IMR-90 (cell line): ENCODE measurements around the gene AFDN. TPM values are rescaled to one million over a fixed set of nuclear protein-coding genes. Genes with fewer than 3 reads are reported as not detected.

Source experiments
- ATAC-seq: fragments of 200-7000 bp; cut with Tn5 transposase; 2 replicates; pipeline ENCODE4 v1.9.1; 2020; ENCODE audit warnings: low read depth, mild to moderate bottlenecking, moderate library complexity
- BruUV-seq: library from RNA; stranded (reverse); fragments of 400-500 nt; replicated peaks from 2 replicates; lab custom pipeline; 2021; lab: Mats Ljungman, UMichigan
- CTCF ChIA-PET: fragments of 300-600 bp; formaldehyde crosslinking; extraction: SDS; loops from one replicate; lab custom pipeline; 2021; ENCODE audit warnings: antibody characterized with exemption; lab: Yijun Ruan, JAX
- POLR2A ChIA-PET: fragments of 300-600 bp; sonication (Branson Sonifier 250); formaldehyde crosslinking; loops from one replicate; lab custom pipeline; 2022; ENCODE audit warnings: antibody characterized with exemption; ENCODE audit not compliant: unreplicated experiment; lab: Charles Lee
- DNase-seq: peaks from one replicate; pipeline ENCODE4 v3.0.0; 2013
- H2AFZ ChIP-seq: replicated peaks from 2 replicates; pipeline ENCODE3; 2013; ENCODE audit warnings: low read length, mild to moderate bottlenecking; ENCODE audit not compliant: poor library complexity
- H2AK5ac ChIP-seq: 2 replicates; pipeline ENCODE4 v1.6.1; 2013; ENCODE audit warnings: low read depth, low read length, inconsistent platforms
- H2AK9ac ChIP-seq: replicated peaks from 2 replicates; pipeline ENCODE3; 2013; ENCODE audit warnings: mild to moderate bottlenecking, low read depth, low read length, moderate library complexity; ENCODE audit not compliant: poor library complexity
- H2BK120ac ChIP-seq: 2 replicates; pipeline ENCODE4 v1.6.1; 2013; ENCODE audit warnings: low read depth, low read length, inconsistent platforms
- H2BK15ac ChIP-seq: 3 replicates; pipeline ENCODE4 v1.6.1; 2013; ENCODE audit warnings: low read depth, low read length, inconsistent platforms
- H2BK20ac ChIP-seq: 2 replicates; pipeline ENCODE4 v1.6.1; 2013; ENCODE audit warnings: low read depth, mild to moderate bottlenecking, inconsistent platforms, low read length, moderate library complexity
- H2BK5ac ChIP-seq: 2 replicates; pipeline ENCODE4 v1.6.1; 2013; ENCODE audit warnings: mild to moderate bottlenecking, low read depth, low read length, inconsistent platforms; ENCODE audit not compliant: poor library complexity, severe bottlenecking
- H3K14ac ChIP-seq: replicated peaks from 2 replicates; pipeline ENCODE4 v1.6.1; 2013; ENCODE audit warnings: low read depth, low read length, inconsistent platforms
- H3K18ac ChIP-seq: 2 replicates; pipeline ENCODE4 v1.6.1; 2013; ENCODE audit warnings: low read depth, low read length, control low read depth
- H3K23ac ChIP-seq: 2 replicates; pipeline ENCODE4 v1.6.1; 2013; ENCODE audit warnings: low read depth, low read length, inconsistent platforms
- H3K27ac ChIP-seq: 2 replicates; pipeline ENCODE4 v1.5.1; 2013; ENCODE audit warnings: mild to moderate bottlenecking, control low read depth, low read length; ENCODE audit not compliant: insufficient read depth
- H3K27me3 ChIP-seq: 2 replicates; pipeline ENCODE4 v1.6.1; 2013; ENCODE audit warnings: low read length; ENCODE audit not compliant: control insufficient read depth, insufficient read depth
- H3K36me3 ChIP-seq: 2 replicates; pipeline ENCODE4 v1.6.1; 2013; ENCODE audit warnings: low read length, mixed read lengths; ENCODE audit not compliant: control insufficient read depth, insufficient read depth
- H3K4ac ChIP-seq: 2 replicates; pipeline ENCODE4 v1.6.1; 2013; ENCODE audit warnings: low read depth, low read length, inconsistent platforms
- H3K4me1 ChIP-seq: 2 replicates; pipeline ENCODE4 v1.6.1; 2013; ENCODE audit warnings: low read length, mixed read lengths; ENCODE audit not compliant: control insufficient read depth, insufficient read depth
- H3K4me2 ChIP-seq: 2 replicates; pipeline ENCODE4 v1.6.1; 2013; ENCODE audit warnings: low read depth, mild to moderate bottlenecking, control low read depth, low read length, moderate library complexity
- H3K4me3 ChIP-seq: 2 replicates; pipeline ENCODE4 v1.5.1; 2013; ENCODE audit warnings: low read depth, mild to moderate bottlenecking, control low read depth, low read length, moderate library complexity; ENCODE audit not compliant: insufficient read depth
- H3K56ac ChIP-seq: 2 replicates; pipeline ENCODE4 v1.6.1; 2013; ENCODE audit warnings: low read length, inconsistent platforms; ENCODE audit not compliant: insufficient read depth; ENCODE audit errors: extremely low read depth
- H3K79me1 ChIP-seq, 2 experiments: 2 replicates each; pipeline ENCODE4 v1.6.1; 2013; ENCODE audit warnings: low read length in 2 of 2, inconsistent platforms in 1 of 2, low read depth in 1 of 2
- H3K9ac ChIP-seq: 2 replicates; pipeline ENCODE4 v1.6.1; 2013; ENCODE audit warnings: low read depth, low read length, control low read depth
- H3K9me1 ChIP-seq: 2 replicates; pipeline ENCODE4 v1.6.1; 2013; ENCODE audit warnings: low read length, inconsistent platforms; ENCODE audit not compliant: insufficient read depth
- H3K9me3 ChIP-seq: 2 replicates; pipeline ENCODE4 v1.6.1; 2013; ENCODE audit warnings: low read length; ENCODE audit not compliant: control insufficient read depth, insufficient read depth
- H4K20me1 ChIP-seq: 2 replicates; pipeline ENCODE4 v1.6.1; 2013; ENCODE audit warnings: low read length, inconsistent platforms; ENCODE audit not compliant: insufficient read depth
- H4K5ac ChIP-seq: 2 replicates; pipeline ENCODE4 v1.6.1; 2013; ENCODE audit warnings: mild to moderate bottlenecking, low read depth, low read length, control low read depth
- H4K8ac ChIP-seq, 2 experiments: 2 replicates each; pipeline ENCODE4 v1.6.1; 2013; ENCODE audit warnings: low read depth in 2 of 2, low read length in 2 of 2, control low read depth in 1 of 2, inconsistent platforms in 1 of 2
- H4K91ac ChIP-seq: 2 replicates; pipeline ENCODE4 v1.6.1; 2013; ENCODE audit warnings: low read depth, low read length, inconsistent platforms; ENCODE audit not compliant: insufficient read depth
- BHLHE40 ChIP-seq: fragments of 150-350 bp; IDR thresholded peaks from 2 replicates; pipeline ENCODE4 v1.6.1; 2016; ENCODE audit warnings: mild to moderate bottlenecking, low read depth, low read length
- CEBPB ChIP-seq: IDR thresholded peaks from 2 replicates; pipeline ENCODE4 v1.6.1; 2012; ENCODE audit warnings: low read depth, low read length, improper control_type of control experiment
- CHD1 ChIP-seq: IDR thresholded peaks from 2 replicates; pipeline ENCODE4 v1.6.1; 2012; ENCODE audit warnings: low read depth, low read length, improper control_type of control experiment
- FOS ChIP-seq: fragments of 150-350 bp; IDR thresholded peaks from 2 replicates; pipeline ENCODE4 v1.6.1; 2016; ENCODE audit warnings: low read depth, low read length
- MAFK ChIP-seq: IDR thresholded peaks from 2 replicates; pipeline ENCODE4 v1.6.1; 2012; ENCODE audit warnings: low read depth, low read length, improper control_type of control experiment
- MAZ ChIP-seq: IDR thresholded peaks from 2 replicates; pipeline ENCODE4 v1.6.1; 2012; ENCODE audit warnings: low read depth, mild to moderate bottlenecking, low read length, improper control_type of control experiment, moderate library complexity, borderline replicate concordance
- MXI1 ChIP-seq: IDR thresholded peaks from 2 replicates; pipeline ENCODE4 v1.6.1; 2012; ENCODE audit warnings: low read depth, mild to moderate bottlenecking, low read length, moderate library complexity, borderline replicate concordance
- NFE2L2 ChIP-seq: fragments of 150-350 bp; IDR thresholded peaks from 2 replicates; pipeline ENCODE4 v1.6.1; 2016; ENCODE audit warnings: low read depth, mild to moderate bottlenecking, low read length
- POLR2A ChIP-seq: IDR thresholded peaks from 2 replicates; pipeline ENCODE4 v1.6.1; 2012; ENCODE audit warnings: mild to moderate bottlenecking, low read depth, low read length
- RAD21 ChIP-seq: IDR thresholded peaks from 2 replicates; pipeline ENCODE4 v1.6.1; 2012; ENCODE audit warnings: low read length, improper control_type of control experiment
- RCOR1 ChIP-seq: IDR thresholded peaks from 2 replicates; pipeline ENCODE4 v1.6.1; 2012; ENCODE audit warnings: mild to moderate bottlenecking, low read length, improper control_type of control experiment; ENCODE audit not compliant: insufficient replicate concordance
- RFX5 ChIP-seq: IDR thresholded peaks from 2 replicates; pipeline ENCODE4 v1.8.0; 2012; ENCODE audit warnings: low read depth, mild to moderate bottlenecking, low read length, moderate library complexity
- SMC3 ChIP-seq: fragments of 150-350 bp; IDR thresholded peaks from 2 replicates; pipeline ENCODE4 v1.6.1; 2016; ENCODE audit warnings: low read depth, mild to moderate bottlenecking, antibody characterized with exemption, low read length, moderate library complexity
- WGBS, 2 experiments: methylation state at CpG; one replicate each; pipeline versions ENCODE4 v1.1.5 to v1.1.7; 2013; ENCODE audit warnings: missing lambda C conversion rate in 2 of 2; ENCODE audit not compliant: insufficient read length in 1 of 2; ENCODE audit errors: extremely low coverage in 2 of 2; 5-methylcytosine and 5-hydroxymethylcytosine counted together
- dilution Hi-C: fragments of 300-500 bp; cut with HindIII; formaldehyde crosslinking; loops from one replicate; pipeline ENCODE4 v1.14.3; 2018; ENCODE audit warnings: low sequenced_read_pairs; ENCODE audit not compliant: unreplicated experiment
- in situ Hi-C: fragments of 300-500 bp; cut with MboI; formaldehyde crosslinking; loops from 3 replicates; pipeline ENCODE4 v1.14.3; 2019; ENCODE audit warnings: low sequenced_read_pairs, inconsistent platforms, mixed read lengths
- intact Hi-C: fragments of 100-400 bp; cut with micrococcal nuclease; formaldehyde crosslinking; loops from 2 replicates; pipeline ENCODE4 v1.10.0; 2022
- polyA plus RNA-seq, 3 experiments: library from polyadenylated mRNA; depleted of rRNA; stranded (reverse); fragments of >200 nt; gene quantifications; 2 replicates each; pipeline ENCODE4 v1.2.3, GENCODE V29; 2012; ENCODE audit warnings: low replicate concordance in 1 of 3
- total RNA-seq: library from RNA; depleted of rRNA; stranded (reverse); fragments of >200 nt; gene quantifications from 2 replicates; pipeline ENCODE4 v1.2.3, GENCODE V29; 2012
- TF ChIP-seq, protein P1 (sequence below): fragments of 150-350 bp; IDR thresholded peaks from 2 replicates; pipeline ENCODE4 v1.6.1; 2017; ENCODE audit warnings: mild to moderate bottlenecking, antibody characterized with exemption, low read length, low read depth
- TF ChIP-seq, protein P2 (sequence below): fragments of 150-350 bp; IDR thresholded peaks from 2 replicates; pipeline ENCODE4 v1.6.1; 2016; ENCODE audit warnings: low read depth, mild to moderate bottlenecking, low read length, moderate library complexity, borderline replicate concordance
- TF ChIP-seq, protein P3 (sequence below): conservative IDR thresholded peaks from 2 replicates; pipeline ENCODE4 v1.5.1; 2012; ENCODE audit warnings: mild to moderate bottlenecking, low read depth, low read length, improper control_type of control experiment

Gene AFDN
- total and polyA plus RNA-seq, 2 of the 4 experiments (the other 2 are of a cell fraction): 11.6 to 20.8 TPM

DNA sequence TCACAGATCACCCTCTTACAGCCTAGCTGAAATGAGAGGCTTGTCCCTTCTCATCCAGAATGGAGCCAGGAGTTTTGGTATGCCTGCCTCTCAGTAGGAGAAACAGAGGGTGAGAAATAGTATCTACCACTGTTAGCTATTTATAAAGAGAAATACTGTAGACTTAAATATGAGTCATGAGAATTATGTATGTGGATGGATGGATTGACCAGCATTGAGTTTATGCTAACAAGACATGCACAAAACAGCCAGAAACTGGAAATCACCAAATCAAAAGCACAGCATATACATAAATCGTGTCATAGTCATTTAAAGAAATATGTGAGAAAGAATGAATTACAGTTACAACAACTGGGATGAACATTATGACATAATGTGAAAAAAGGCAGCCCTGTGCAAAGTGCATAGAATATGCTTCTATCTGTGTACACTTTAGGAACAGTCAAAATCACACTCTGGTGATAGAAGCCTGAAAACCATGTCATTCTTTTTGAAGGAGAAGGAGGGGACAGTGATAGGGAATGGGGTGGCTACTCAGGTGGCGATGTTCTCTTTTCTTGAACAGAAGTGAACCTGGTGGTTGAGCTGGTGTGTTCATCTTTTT is 90.9 kb downstream of the AFDN start:
- no peaks in the 10 kb centered on the region for H4K20me1 ChIP-seq
- no TSS peak for BruUV-seq
- no peak for ATAC-seq
- no peak overlapping the region for H3K56ac ChIP-seq
- no peak overlapping the region for H4K91ac ChIP-seq
- H3K4me3 ChIP-seq: no peak overlapping the region
- no peak overlapping the region for H3K4me2 ChIP-seq
- DNase-seq: no peak
- no peaks in the 10 kb centered on the region for H3K27me3 ChIP-seq
- no peak overlapping the region for H3K4ac ChIP-seq
- TF ChIP-seq SMC3 (no peak), NFE2L2 (no peak), POLR2A (no peak), RCOR1 (no peak), BHLHE40 (no peak), CHD1 (no peak), MAZ (no peak), CEBPB (no peak), FOS (no peak), RAD21 (no peak), RFX5 (no peak), MAFK (no peak), MXI1 (no peak)
- TF ChIP-seq, protein P1, sequence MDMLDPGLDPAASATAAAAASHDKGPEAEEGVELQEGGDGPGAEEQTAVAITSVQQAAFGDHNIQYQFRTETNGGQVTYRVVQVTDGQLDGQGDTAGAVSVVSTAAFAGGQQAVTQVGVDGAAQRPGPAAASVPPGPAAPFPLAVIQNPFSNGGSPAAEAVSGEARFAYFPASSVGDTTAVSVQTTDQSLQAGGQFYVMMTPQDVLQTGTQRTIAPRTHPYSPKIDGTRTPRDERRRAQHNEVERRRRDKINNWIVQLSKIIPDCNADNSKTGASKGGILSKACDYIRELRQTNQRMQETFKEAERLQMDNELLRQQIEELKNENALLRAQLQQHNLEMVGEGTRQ: no peak
- TF ChIP-seq, protein P2, sequence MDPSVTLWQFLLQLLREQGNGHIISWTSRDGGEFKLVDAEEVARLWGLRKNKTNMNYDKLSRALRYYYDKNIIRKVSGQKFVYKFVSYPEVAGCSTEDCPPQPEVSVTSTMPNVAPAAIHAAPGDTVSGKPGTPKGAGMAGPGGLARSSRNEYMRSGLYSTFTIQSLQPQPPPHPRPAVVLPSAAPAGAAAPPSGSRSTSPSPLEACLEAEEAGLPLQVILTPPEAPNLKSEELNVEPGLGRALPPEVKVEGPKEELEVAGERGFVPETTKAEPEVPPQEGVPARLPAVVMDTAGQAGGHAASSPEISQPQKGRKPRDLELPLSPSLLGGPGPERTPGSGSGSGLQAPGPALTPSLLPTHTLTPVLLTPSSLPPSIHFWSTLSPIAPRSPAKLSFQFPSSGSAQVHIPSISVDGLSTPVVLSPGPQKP: no peak
- TF ChIP-seq, protein P3, sequence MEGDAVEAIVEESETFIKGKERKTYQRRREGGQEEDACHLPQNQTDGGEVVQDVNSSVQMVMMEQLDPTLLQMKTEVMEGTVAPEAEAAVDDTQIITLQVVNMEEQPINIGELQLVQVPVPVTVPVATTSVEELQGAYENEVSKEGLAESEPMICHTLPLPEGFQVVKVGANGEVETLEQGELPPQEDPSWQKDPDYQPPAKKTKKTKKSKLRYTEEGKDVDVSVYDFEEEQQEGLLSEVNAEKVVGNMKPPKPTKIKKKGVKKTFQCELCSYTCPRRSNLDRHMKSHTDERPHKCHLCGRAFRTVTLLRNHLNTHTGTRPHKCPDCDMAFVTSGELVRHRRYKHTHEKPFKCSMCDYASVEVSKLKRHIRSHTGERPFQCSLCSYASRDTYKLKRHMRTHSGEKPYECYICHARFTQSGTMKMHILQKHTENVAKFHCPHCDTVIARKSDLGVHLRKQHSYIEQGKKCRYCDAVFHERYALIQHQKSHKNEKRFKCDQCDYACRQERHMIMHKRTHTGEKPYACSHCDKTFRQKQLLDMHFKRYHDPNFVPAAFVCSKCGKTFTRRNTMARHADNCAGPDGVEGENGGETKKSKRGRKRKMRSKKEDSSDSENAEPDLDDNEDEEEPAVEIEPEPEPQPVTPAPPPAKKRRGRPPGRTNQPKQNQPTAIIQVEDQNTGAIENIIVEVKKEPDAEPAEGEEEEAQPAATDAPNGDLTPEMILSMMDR: no peak
- H3K23ac ChIP-seq: no peak overlapping the region
- H4K5ac ChIP-seq: no peak overlapping the region
- H3K4me1 ChIP-seq: no peaks in the 10 kb centered on the region
- no peaks in the 10 kb centered on the region for H3K9me3 ChIP-seq
- no peak overlapping the region for H3K27ac ChIP-seq
- no CpG with 5 or more reads among the region's 2 CpGs for WGBS, 2 experiments
- no peak overlapping the region for H3K9ac ChIP-seq
- H2AK9ac ChIP-seq: no peak overlapping the region
- H2BK120ac ChIP-seq: no peak overlapping the region
- no peak overlapping the region for H2BK5ac ChIP-seq
- no peak overlapping the region for H2BK15ac ChIP-seq
- no peaks in the 10 kb centered on the region for H3K9me1 ChIP-seq
- POLR2A ChIA-PET: no interaction called here
- in situ Hi-C loops (loop anchor here (25.0 kb wide), 1 partner anchor 970 kb away; no protein-coding TSS in a partner anchor), dilution Hi-C loops (no loop called here), intact Hi-C loops (no loop called here)
- H4K8ac ChIP-seq: no peak overlapping the region
- H2AK5ac ChIP-seq: no peak overlapping the region
- H3K36me3 ChIP-seq: peaks cover 21% of the 10 kb centered on the region
- CTCF ChIA-PET: no interaction called here
- H3K79me1 ChIP-seq: no peaks in the 10 kb centered on the region
- no peak overlapping the region for H2AFZ ChIP-seq
- H3K18ac ChIP-seq: no peak overlapping the region
- no peak overlapping the region for H2BK20ac ChIP-seq
- H3K14ac ChIP-seq: no peak overlapping the region
